Cardiac fibroblast (primary cell): ENCODE results near the gene SRCAP.

Experiments used
- DNase-seq, 2 donors: peaks; one replicate each; pipeline versions ENCODE4 v3.0.0 to v3.0.0-alpha.2; 2010; ENCODE audit warnings: low read depth in 2 of 2
- H3K4me3 ChIP-seq, 2 donors: replicated peaks in 1 of 2; 1 replicate in 1 of 2; 2 replicates in 1 of 2; pipeline ENCODE4 v1.5.1; 2011; ENCODE audit warnings: low read depth in 2 of 2, low read length in 2 of 2, mild to moderate bottlenecking in 2 of 2, moderate library complexity in 1 of 2
- TF ChIP-seq, protein P1 (sequence below): IDR thresholded peaks from one replicate; pipeline ENCODE4 v1.5.1; 2011; ENCODE audit warnings: low read depth, mild to moderate bottlenecking, low read length, inconsistent platforms

Gene SRCAP

DNA sequence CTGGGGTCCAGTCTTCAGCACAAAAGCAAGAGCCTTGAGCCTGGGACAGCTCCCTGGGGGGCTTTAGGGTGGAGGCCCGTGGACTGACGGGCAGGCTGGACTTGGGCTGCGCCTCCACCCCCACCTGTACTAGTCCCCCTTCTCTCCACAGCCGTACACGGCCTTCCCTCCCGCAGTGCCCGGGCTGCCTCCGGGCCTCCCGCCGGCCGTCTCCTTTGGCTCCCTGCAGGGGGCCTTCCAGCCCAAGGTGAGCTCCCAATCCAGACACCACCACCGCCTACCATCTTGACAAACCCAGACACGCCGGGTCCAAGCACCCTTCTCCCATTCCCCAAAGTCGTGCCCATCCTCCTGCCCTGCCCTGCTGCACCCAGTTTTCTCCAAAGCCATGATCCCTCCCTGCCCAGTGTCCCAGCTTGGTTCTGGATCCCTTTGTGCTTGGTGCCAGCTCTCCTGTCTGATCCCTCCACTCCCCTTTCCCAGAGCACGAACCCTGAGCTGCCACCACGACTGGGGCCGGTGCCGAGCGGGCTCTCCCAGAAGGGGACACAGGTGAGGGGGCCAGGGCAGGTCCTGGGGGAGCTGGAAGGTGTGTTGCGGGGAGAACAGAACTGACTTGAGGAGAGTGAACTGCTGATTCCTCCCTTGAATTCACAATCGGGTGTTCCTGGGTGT is 33.7 kb upstream of the SRCAP start:
- DNase-seq, result no peak
- TF ChIP-seq, protein P1, sequence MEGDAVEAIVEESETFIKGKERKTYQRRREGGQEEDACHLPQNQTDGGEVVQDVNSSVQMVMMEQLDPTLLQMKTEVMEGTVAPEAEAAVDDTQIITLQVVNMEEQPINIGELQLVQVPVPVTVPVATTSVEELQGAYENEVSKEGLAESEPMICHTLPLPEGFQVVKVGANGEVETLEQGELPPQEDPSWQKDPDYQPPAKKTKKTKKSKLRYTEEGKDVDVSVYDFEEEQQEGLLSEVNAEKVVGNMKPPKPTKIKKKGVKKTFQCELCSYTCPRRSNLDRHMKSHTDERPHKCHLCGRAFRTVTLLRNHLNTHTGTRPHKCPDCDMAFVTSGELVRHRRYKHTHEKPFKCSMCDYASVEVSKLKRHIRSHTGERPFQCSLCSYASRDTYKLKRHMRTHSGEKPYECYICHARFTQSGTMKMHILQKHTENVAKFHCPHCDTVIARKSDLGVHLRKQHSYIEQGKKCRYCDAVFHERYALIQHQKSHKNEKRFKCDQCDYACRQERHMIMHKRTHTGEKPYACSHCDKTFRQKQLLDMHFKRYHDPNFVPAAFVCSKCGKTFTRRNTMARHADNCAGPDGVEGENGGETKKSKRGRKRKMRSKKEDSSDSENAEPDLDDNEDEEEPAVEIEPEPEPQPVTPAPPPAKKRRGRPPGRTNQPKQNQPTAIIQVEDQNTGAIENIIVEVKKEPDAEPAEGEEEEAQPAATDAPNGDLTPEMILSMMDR, result no peak
- no peak overlapping the region for H3K4me3 ChIP-seq

DNA sequence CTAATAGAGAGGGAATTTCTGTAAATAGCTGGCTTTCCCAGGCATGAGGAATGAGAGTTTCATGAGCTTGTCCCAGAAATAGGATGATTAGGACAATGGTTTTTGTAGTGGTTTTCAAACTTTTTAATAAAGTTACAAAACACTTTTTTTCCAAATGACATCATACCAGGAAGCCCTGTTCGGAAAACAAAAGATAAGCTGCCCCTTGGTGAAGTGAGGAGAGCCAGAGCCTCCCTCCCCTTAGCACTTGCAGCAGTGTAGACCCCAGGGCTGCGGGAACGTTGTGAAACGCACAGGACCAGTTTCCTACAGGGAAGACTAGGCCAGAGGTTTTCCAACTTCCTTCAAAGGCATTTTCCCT is 33.2 kb upstream of the SRCAP start:
- H3K4me3 ChIP-seq, result no peak overlapping the region
- peak; percentile 16 to 45 for DNase-seq
- TF ChIP-seq, protein P1, result no peak

DNA sequence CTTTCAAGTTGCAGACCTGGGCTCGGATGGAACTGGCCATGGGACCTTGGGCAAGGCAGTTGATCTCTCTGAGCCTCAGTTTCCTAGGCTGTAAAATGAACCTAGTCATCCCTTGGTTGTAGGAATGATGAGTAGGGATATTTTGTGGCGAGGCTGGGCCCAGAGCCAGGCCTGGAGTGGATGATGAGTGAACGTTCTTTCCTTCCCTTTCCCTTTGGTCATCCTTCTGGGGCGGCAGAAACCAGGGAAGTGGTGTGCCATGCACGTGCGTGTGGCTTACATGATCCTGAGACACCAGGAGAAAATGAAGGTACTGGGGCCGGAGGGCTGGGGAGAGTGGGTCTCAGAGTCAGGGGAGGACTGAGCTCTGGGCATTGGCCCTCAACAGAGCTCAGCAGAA is 32.3 kb upstream of the SRCAP start:
- H3K4me3 ChIP-seq, result no peak overlapping the region
- TF ChIP-seq, protein P1, result no peak
- DNase-seq, result peak in 1 of 2 donors; percentile 10

DNA sequence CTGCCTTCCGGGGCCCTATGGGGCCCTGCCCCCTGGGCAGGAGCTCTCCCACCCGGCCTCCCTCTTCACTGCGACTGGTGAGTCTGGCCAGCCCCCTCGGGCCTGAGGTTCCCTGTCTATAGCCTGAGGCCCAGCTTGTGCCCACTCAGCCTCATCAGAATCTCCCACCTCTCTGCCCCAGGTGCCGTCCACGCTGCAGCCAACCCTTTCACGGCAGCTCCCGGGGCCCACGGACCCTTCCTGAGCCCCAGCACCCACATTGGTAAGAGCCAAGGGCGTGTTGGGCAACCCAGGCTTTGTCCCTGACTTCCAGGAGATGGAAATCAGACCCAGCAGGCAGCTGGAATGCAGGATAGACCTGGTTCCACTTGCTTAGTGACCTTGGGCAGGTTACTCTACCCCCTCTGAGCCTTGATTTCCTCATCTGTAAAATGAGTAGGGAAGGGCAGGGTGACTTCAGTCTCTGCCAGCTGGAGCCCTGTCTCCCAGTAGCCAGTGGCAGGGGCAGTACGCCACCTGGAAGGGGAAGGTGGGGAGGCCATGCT is 31.5 kb upstream of the SRCAP start:
- TF ChIP-seq, protein P1, result no peak
- no peak for DNase-seq
- no peak overlapping the region for H3K4me3 ChIP-seq

DNA sequence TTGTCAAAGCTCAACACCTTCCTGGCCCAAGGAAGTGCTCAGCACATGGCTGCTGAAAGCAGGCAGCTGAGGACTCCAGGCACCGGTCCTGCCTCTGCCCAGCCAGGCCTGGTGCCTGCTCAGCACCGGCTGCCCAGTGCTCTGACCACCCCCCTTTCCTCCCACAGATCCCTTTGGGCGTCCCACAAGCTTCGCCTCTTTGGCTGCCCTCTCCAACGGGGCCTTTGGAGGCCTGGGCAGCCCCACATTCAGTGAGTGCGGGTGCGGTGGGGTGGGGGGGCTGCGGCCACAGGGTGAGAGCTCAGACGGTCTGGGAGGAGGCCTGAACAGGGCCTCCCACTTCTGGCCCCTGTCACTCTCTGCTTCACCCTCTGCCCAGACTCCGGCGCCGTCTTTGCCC is 30.6 kb upstream of the SRCAP start:
- TF ChIP-seq, protein P1, result no peak
- DNase-seq, result no peak
- H3K4me3 ChIP-seq, result no peak overlapping the region

DNA sequence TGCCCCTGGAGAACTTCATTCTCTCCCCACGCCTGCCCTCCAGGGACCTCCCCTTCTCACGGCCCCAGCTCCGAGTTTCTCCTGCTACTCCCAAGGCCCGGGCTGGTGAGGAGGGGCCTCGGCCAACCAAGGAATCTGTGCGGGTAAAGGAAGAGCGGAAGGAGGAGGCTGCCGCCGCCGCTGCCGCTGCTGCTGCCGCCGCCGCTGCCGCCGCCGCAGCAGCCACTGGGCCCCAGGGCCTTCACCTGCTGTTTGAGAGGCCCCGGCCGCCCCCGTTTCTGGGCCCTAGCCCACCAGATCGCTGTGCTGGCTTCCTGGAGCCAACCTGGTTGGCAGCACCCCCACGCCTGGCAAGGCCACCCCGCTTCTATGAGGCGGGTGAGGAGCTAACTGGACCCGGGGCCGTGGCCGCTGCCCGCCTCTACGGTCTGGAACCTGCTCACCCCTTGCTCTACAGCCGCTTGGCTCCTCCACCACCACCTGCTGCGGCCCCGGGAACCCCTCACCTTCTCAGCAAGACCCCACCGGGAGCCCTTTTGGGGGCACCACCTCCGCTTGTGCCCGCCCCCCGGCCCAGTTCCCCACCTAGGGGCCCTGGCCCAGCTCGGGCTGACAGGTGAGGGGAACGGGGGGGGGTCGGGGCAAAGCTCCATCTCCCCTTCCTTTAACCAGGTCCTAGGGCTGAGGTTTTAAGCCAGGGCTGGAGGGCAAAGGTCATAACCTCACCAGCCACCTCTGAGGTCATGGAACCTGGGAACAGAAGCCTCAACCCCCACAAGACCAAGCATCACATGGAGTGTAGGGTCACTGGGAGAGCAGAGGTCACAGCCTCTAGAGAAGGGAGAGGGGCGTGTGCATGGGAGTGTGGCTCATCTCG is 29.7 kb upstream of the SRCAP start:
- no peak for DNase-seq
- H3K4me3 ChIP-seq, result no peak overlapping the region
- TF ChIP-seq, protein P1, result no peak
